ENCODE results near the gene FIZ1. TPM values are rescaled to one million over a fixed set of nuclear protein-coding genes. Genes with fewer than 3 reads are reported as not detected.

The FIZ1 gene
- total and polyA plus RNA-seq, 2 of the 4 experiments (the other 2 are of a cell fraction), result 1.3 to 5.9 TPM

- in situ Hi-C loops (cut with MboI; ENCODE audit: low sequenced_read_pairs) (no loop called here), dilution Hi-C loops (cut with HindIII; ENCODE audit: low sequenced_read_pairs, unreplicated experiment) (no loop called here), intact Hi-C loops (cut with micrococcal nuclease) (no loop called here)
- Histone ChIP-seq H2AFZ (replicated peaks; ENCODE audit: low read length, poor library complexity) (no peak overlapping the region), H3K27me3 (ENCODE audit: control insufficient read depth, insufficient read depth, low read length) (no peaks in the 10 kb centered on the region; the same call in 1 of the 2 replicates), H3K27ac (ENCODE audit: insufficient read depth, low read length) (no peak overlapping the region), H3K23ac (ENCODE audit: low read depth, low read length) (no peak overlapping the region), H4K5ac (ENCODE audit: low read depth, low read length) (no peak overlapping the region), H4K20me1 (ENCODE audit: insufficient read depth, low read length) (no peaks in the 10 kb centered on the region), H2BK20ac (ENCODE audit: low read depth, low read length) (no peak overlapping the region), H3K9me1 (ENCODE audit: insufficient read depth, low read length) (0 out of 2 replicates have a peak, but pooled peaks cover 8% of the 10 kb centered on the region), H2BK5ac (ENCODE audit: low read depth, low read length, poor library complexity, severe bottlenecking) (no peak overlapping the region), H3K4me1 (ENCODE audit: control insufficient read depth, insufficient read depth, low read length) (peaks cover 16% of the 10 kb centered on the region), H3K4me3 (ENCODE audit: insufficient read depth, low read depth, low read length) (no peak overlapping the region), H4K91ac (ENCODE audit: insufficient read depth, low read depth, low read length) (no peak overlapping the region), H3K4me2 (ENCODE audit: low read depth, low read length) (no peak overlapping the region), H3K56ac (ENCODE audit: extremely low read depth, insufficient read depth, low read length) (no peak overlapping the region), H3K4ac (ENCODE audit: low read depth, low read length) (no peak overlapping the region), H4K8ac (ENCODE audit: low read depth in 2 of 2, low read length in 2 of 2) (no peak overlapping the region), H2AK9ac (replicated peaks; ENCODE audit: low read depth, low read length, poor library complexity) (no peak overlapping the region), H2BK120ac (ENCODE audit: low read depth, low read length) (no peak overlapping the region), H3K18ac (ENCODE audit: low read depth, low read length) (no peak overlapping the region), H3K36me3 (ENCODE audit: control insufficient read depth, insufficient read depth, low read length) (no peaks in the 10 kb centered on the region), H3K79me1 (ENCODE audit: low read depth in 1 of 2, low read length in 2 of 2) (no peaks in the 10 kb centered on the region), H3K14ac (replicated peaks; ENCODE audit: low read depth, low read length) (no peak overlapping the region), H3K9ac (ENCODE audit: low read depth, low read length) (no peak overlapping the region), H3K9me3 (ENCODE audit: control insufficient read depth, insufficient read depth, low read length) (no peaks in the 10 kb centered on the region; the same call in 1 of the 2 replicates), H2BK15ac (ENCODE audit: low read depth, low read length) (no peak overlapping the region), H2AK5ac (ENCODE audit: low read depth, low read length) (no peak overlapping the region)
- DNase-seq (no peak), ATAC-seq (ENCODE audit: low read depth) (no peak)
- no TSS peak for BruUV-seq (replicated peaks)
- ChIA-PET CTCF (no interaction called here), POLR2A (ENCODE audit: unreplicated experiment) (no interaction called here)
- 58 to 100% methylated on average over 1 to 3 of the region's 5 CpGs for WGBS, 2 experiments (ENCODE audit: extremely low coverage in 2 of 2, insufficient read length in 1 of 2)
- TF ChIP-seq MAFK (IDR thresholded peaks at IDR 0.05; ENCODE audit: low read depth, low read length) (no peak), NFE2L2 (IDR thresholded peaks at IDR 0.05; ENCODE audit: low read depth, low read length) (no peak), FOS (IDR thresholded peaks at IDR 0.05; ENCODE audit: low read depth, low read length) (no peak), CEBPB (IDR thresholded peaks at IDR 0.05; ENCODE audit: low read depth, low read length) (no peak), POLR2A (IDR thresholded peaks at IDR 0.05; ENCODE audit: low read depth, low read length) (no peak), SMC3 (IDR thresholded peaks at IDR 0.05; ENCODE audit: low read depth, low read length) (no peak), ELK1 (IDR thresholded peaks at IDR 0.05; ENCODE audit: borderline replicate concordance, low read depth, low read length) (no peak), RAD21 (IDR thresholded peaks at IDR 0.05; ENCODE audit: low read length) (no peak), CHD1 (IDR thresholded peaks at IDR 0.05; ENCODE audit: low read depth, low read length) (no peak), MAZ (IDR thresholded peaks at IDR 0.05; ENCODE audit: borderline replicate concordance, low read depth, low read length) (no peak), RCOR1 (IDR thresholded peaks at IDR 0.05; ENCODE audit: insufficient replicate concordance, low read length) (no peak), BHLHE40 (IDR thresholded peaks at IDR 0.05; ENCODE audit: low read depth, low read length) (no peak)
- TF ChIP-seq, protein P1, sequence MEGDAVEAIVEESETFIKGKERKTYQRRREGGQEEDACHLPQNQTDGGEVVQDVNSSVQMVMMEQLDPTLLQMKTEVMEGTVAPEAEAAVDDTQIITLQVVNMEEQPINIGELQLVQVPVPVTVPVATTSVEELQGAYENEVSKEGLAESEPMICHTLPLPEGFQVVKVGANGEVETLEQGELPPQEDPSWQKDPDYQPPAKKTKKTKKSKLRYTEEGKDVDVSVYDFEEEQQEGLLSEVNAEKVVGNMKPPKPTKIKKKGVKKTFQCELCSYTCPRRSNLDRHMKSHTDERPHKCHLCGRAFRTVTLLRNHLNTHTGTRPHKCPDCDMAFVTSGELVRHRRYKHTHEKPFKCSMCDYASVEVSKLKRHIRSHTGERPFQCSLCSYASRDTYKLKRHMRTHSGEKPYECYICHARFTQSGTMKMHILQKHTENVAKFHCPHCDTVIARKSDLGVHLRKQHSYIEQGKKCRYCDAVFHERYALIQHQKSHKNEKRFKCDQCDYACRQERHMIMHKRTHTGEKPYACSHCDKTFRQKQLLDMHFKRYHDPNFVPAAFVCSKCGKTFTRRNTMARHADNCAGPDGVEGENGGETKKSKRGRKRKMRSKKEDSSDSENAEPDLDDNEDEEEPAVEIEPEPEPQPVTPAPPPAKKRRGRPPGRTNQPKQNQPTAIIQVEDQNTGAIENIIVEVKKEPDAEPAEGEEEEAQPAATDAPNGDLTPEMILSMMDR (conservative IDR thresholded peaks at IDR 0.05; ENCODE audit: low read depth, low read length), result no peak
Observed at GRCh38 chr19:55543567-55543966, 55.8 kb downstream of the FIZ1 start.
